GM12878 (cell line): ENCODE data around the gene SIL1. TPM values are rescaled to one million over a fixed set of nuclear protein-coding genes. Genes with fewer than 3 reads are reported as not detected.

Source experiments
- ATAC-seq: fragments of 200-7000 bp; cut with Tn5 transposase; 3 replicates; pipeline ENCODE4 v1.9.1; 2020; ENCODE audit warnings: mild to moderate bottlenecking, moderate library complexity
- BruUV-seq: library from RNA; stranded (reverse); fragments of 400-500 nt; replicated peaks from 2 replicates; lab custom pipeline; 2021; lab: Mats Ljungman, UMichigan
- CTCF ChIA-PET: fragments of 300-600 bp; sonication (Branson Sonifier 250); formaldehyde crosslinking; extraction: SDS; loops from one replicate; lab custom pipeline; 2021; ENCODE audit warnings: inconsistent platforms; lab: Yijun Ruan, JAX
- POLR2A ChIA-PET: fragments of 350-600 bp; formaldehyde crosslinking; extraction: SDS; loops from one replicate; lab custom pipeline; 2021; ENCODE audit warnings: inconsistent platforms; lab: Charles Lee
- RAD21 ChIA-PET: fragments of 300-600 bp; sonication (Branson Sonifier 250); formaldehyde crosslinking; loops from one replicate; lab custom pipeline; 2023; ENCODE audit warnings: antibody characterized with exemption; ENCODE audit not compliant: unreplicated experiment; lab: Charles Lee
- SMC1A ChIA-PET: fragments of 300-600 bp; sonication (Branson Sonifier 250); formaldehyde crosslinking; loops from one replicate; lab custom pipeline; 2023; ENCODE audit not compliant: unreplicated experiment, uncharacterized antibody; lab: Charles Lee
- DNase-seq: peaks from one replicate; pipeline ENCODE4 v3.0.0-alpha.2; 2011; ENCODE audit warnings: low read depth, low spot score
- FAIRE-seq: peaks from 3 replicates; lab custom pipeline; 2011; peaks lifted over from hg19 to GRCh38; lab: Jason Lieb, UNC
- H2AFZ ChIP-seq: 2 replicates; pipeline ENCODE4 v1.6.0; 2011; ENCODE audit warnings: low read depth, low read length, control low read depth; ENCODE audit not compliant: control insufficient read depth
- H3K27ac ChIP-seq: 2 replicates; pipeline ENCODE4 v1.5.1; 2011; ENCODE audit warnings: control low read depth; ENCODE audit not compliant: control insufficient read depth, insufficient read depth
- H3K27me3 ChIP-seq, 2 experiments: replicated peaks in 1 of 2; 2 replicates each; pipeline versions ENCODE4 v1.6.0 to v1.6.1; 2011; ENCODE audit warnings: low read length in 1 of 2; ENCODE audit not compliant: control insufficient read depth in 2 of 2, insufficient read depth in 2 of 2
- H3K36me3 ChIP-seq, 2 experiments: 2 replicates each; pipeline ENCODE4 v1.5.1; 2011; ENCODE audit warnings: low read length in 1 of 2; ENCODE audit not compliant: control insufficient read depth in 2 of 2, insufficient read depth in 2 of 2
- H3K4me1 ChIP-seq: 2 replicates; pipeline ENCODE4 v1.6.1; 2011; ENCODE audit warnings: mild to moderate bottlenecking, low read length, moderate library complexity, mixed read lengths; ENCODE audit not compliant: control insufficient read depth, insufficient read depth
- H3K4me2 ChIP-seq: 2 replicates; pipeline ENCODE4 v1.6.0; 2011; ENCODE audit warnings: control low read depth; ENCODE audit not compliant: control insufficient read depth, insufficient read depth
- H3K4me3 ChIP-seq: fragments of 200-600 bp; sonication (generic); 2 replicates; pipeline ENCODE4 v1.5.1; 2016
- H3K79me2 ChIP-seq: 2 replicates; pipeline ENCODE4 v1.6.0; 2011; ENCODE audit warnings: low read length; ENCODE audit not compliant: control insufficient read depth, insufficient read depth
- H3K9ac ChIP-seq: 2 replicates; pipeline ENCODE4 v1.8.0; 2011; ENCODE audit warnings: low read length, control low read depth, mixed read lengths; ENCODE audit not compliant: control insufficient read depth, insufficient read depth
- H3K9me3 ChIP-seq: replicated peaks from 3 replicates; pipeline ENCODE4 v1.5.1; 2011; ENCODE audit warnings: mild to moderate bottlenecking, low read length; ENCODE audit not compliant: control insufficient read depth, insufficient read depth
- H4K20me1 ChIP-seq: 2 replicates; pipeline ENCODE4 v1.6.0; 2011; ENCODE audit not compliant: control insufficient read depth, insufficient read depth
- EED ChIP-seq: sonication (generic); IDR thresholded peaks from 2 replicates; pipeline ENCODE4 v1.6.1; 2016; ENCODE audit warnings: antibody characterized with exemption, low read depth
- WGBS: methylation state at CpG from one replicate; pipeline ENCODE4 v1.1.6; 2016; ENCODE audit warnings: low lambda C conversion rate; ENCODE audit not compliant: insufficient replicate concordance, insufficient coverage; ENCODE audit errors: missing lambda C conversion rate; 5-methylcytosine and 5-hydroxymethylcytosine counted together
- in situ Hi-C: fragments of 300-500 bp; cut with MboI; formaldehyde crosslinking; loops from 9 replicates; pipeline ENCODE4 v1.14.3; 2018; ENCODE audit warnings: mixed read lengths
- intact Hi-C: fragments of 100-400 bp; cut with micrococcal nuclease; formaldehyde crosslinking; loops from one replicate; pipeline ENCODE4 v1.14.2; 2022; ENCODE audit not compliant: unreplicated experiment
- polyA plus RNA-seq, 11 experiments: library from polyadenylated mRNA; depleted of rRNA in 4 of 11; unstranded in 6 of 11; stranded (reverse) in 5 of 11; fragments of >200 nt; fragmentation: Nextera tagmentation in 4 of 11; fragmentation: Illumina TruSeq in 1 of 11; extraction: Ambion mirVana in 4 of 11; extraction: Trizol in 1 of 11; gene quantifications; 1 replicate in 1 of 11; 2 replicates in 10 of 11; pipeline versions ENCODE4 v1.2.1 to v1.2.3, GENCODE V29; 2011 to 2016; ENCODE audit warnings: inconsistent platforms in 2 of 11, missing spikeins in 2 of 11, low read depth in 1 of 11
- total RNA-seq, 4 experiments: library from RNA; depleted of rRNA in 3 of 4; stranded (reverse); fragments of >200 nt in 3 of 4; fragmentation: Illumina TruSeq in 1 of 4; extraction: Trizol in 1 of 4; gene quantifications; 2 replicates each; pipeline versions ENCODE4 v1.2.1 to v1.2.3, GENCODE V29; 2013 to 2021
- TF ChIP-seq, protein P1 (sequence below): fragments of 450-650 bp; IDR thresholded peaks from 2 replicates; pipeline ENCODE4 v1.6.1; 2016; ENCODE audit warnings: mild to moderate bottlenecking
- TF ChIP-seq, protein P2 (sequence below): fragments of 450-650 bp; IDR thresholded peaks from 2 replicates; pipeline ENCODE4 v1.6.1; 2017; ENCODE audit warnings: low read depth, mild to moderate bottlenecking, moderate library complexity

Gene SIL1
- total and polyA plus RNA-seq, 10 of the 15 experiments (the other 5 are each of a cell fraction or from before 2014, with no cell fraction given), result 4.1 to 49.8 (median 29.4) TPM

DNA sequence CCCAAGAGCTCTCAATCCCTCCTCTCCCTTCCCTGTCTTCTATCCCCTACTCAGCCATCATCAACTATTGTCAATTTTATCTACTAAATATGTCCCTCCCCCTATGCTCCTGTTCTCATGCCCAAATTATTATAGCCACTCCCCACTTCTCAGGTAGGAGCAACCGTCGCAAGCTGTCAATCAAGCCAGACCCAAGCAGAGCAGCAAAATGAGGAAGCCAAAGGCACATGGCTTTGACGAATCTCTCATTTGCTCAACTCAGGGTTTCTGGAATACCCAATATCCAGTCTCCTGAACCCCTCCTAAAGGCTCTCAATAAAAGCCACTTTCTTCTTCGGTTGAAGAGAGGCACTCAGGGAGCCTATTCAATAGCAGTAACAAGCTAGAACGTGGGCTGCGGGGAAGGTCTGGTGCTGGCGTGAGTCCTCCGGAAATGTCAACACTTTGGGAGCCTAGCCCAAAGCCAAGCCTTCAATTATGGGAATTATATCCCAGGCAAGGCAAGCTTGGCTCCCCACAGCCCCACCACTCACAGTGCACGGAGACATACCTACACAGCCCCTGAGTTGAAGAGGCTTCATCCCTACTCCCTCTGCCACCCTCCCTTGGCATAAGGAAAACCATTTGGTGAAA, 47.7 kb downstream of the SIL1 start:
- POLR2A ChIA-PET, result no interaction called here

More for the DNA sequence above, 47.7 kb downstream of the SIL1 start:
- no peak overlapping the region for H3K4me2 ChIP-seq
- H3K27ac ChIP-seq, result no peak overlapping the region
- H3K36me3 ChIP-seq, result no peaks in the 10 kb centered on the region
- in situ Hi-C loops (no loop called here), intact Hi-C loops (no loop called here)
- no peaks in the 10 kb centered on the region for H3K9me3 ChIP-seq
- DNase-seq, result no peak
- 100% methylated on average over 9 of the region's 9 CpGs for WGBS
- H3K79me2 ChIP-seq, result peaks cover 2% of the 10 kb centered on the region; the same call in 1 of the 2 replicates
- ChIA-PET CTCF (interaction anchor here (0.5 to 2.3 kb wide), 3 partner anchors 10 to 199 kb away, joined by 3 to 5 read pairs (median 3); no protein-coding TSS in a partner anchor), SMC1A (interaction anchor here (1.0 kb wide), 1 partner anchor 13 kb away, joined by 3 read pairs; no protein-coding TSS in a partner anchor), RAD21 (interaction anchor here (1.3 kb wide), 1 partner anchor 44 kb away, joined by 4 read pairs; no protein-coding TSS in a partner anchor)
- no peak overlapping the region for H3K4me3 ChIP-seq
- no peak overlapping the region for H3K9ac ChIP-seq
- H2AFZ ChIP-seq, result no peak overlapping the region
- no peak for TF ChIP-seq EED
- TF ChIP-seq, protein P1, sequence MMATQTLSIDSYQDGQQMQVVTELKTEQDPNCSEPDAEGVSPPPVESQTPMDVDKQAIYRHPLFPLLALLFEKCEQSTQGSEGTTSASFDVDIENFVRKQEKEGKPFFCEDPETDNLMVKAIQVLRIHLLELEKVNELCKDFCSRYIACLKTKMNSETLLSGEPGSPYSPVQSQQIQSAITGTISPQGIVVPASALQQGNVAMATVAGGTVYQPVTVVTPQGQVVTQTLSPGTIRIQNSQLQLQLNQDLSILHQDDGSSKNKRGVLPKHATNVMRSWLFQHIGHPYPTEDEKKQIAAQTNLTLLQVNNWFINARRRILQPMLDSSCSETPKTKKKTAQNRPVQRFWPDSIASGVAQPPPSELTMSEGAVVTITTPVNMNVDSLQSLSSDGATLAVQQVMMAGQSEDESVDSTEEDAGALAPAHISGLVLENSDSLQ, result peak; percentile 32; the same call in 1 of the 2 replicates
- TF ChIP-seq, protein P2, sequence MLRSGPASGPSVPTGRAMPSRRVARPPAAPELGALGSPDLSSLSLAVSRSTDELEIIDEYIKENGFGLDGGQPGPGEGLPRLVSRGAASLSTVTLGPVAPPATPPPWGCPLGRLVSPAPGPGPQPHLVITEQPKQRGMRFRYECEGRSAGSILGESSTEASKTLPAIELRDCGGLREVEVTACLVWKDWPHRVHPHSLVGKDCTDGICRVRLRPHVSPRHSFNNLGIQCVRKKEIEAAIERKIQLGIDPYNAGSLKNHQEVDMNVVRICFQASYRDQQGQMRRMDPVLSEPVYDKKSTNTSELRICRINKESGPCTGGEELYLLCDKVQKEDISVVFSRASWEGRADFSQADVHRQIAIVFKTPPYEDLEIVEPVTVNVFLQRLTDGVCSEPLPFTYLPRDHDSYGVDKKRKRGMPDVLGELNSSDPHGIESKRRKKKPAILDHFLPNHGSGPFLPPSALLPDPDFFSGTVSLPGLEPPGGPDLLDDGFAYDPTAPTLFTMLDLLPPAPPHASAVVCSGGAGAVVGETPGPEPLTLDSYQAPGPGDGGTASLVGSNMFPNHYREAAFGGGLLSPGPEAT, result no peak
- H3K27me3 ChIP-seq, result no peaks in the 10 kb centered on the region
- no TSS peak for BruUV-seq
- H4K20me1 ChIP-seq, result no peaks in the 10 kb centered on the region; the same call in 1 of the 2 replicates
- H3K4me1 ChIP-seq, result peaks cover 2% of the 10 kb centered on the region; the same call in 1 of the 2 replicates
- ATAC-seq, result no peak
- no peak for FAIRE-seq
